Keratinocyte (primary cell): Measurements from ENCODE around the gene ZNF516. TPM values are rescaled to one million over a fixed set of nuclear protein-coding genes. Genes with fewer than 3 reads are reported as not detected.

ENCODE experiments used
- DNase-seq: peaks from one replicate; pipeline ENCODE4 v3.0.0-alpha.2; 2011; ENCODE audit warnings: low read depth, missing footprints, low spot score
- FAIRE-seq: peaks from 2 replicates; lab custom pipeline; 2011; peaks lifted over from hg19 to GRCh38; lab: Jason Lieb, UNC
- H2AFZ ChIP-seq: 2 replicates; pipeline ENCODE4 v1.6.0; 2012; ENCODE audit warnings: low read length, control low read depth, inconsistent platforms; ENCODE audit not compliant: control insufficient read depth
- H3K27ac ChIP-seq: 2 replicates; pipeline ENCODE4 v1.5.1; 2011; ENCODE audit warnings: low read length; ENCODE audit not compliant: control insufficient read depth, insufficient read depth
- H3K27me3 ChIP-seq: 3 replicates; pipeline ENCODE4 v1.6.0; 2011; ENCODE audit warnings: low read length; ENCODE audit not compliant: control insufficient read depth, insufficient read depth; ENCODE audit errors: extremely low read depth
- H3K36me3 ChIP-seq, 2 experiments: 2 replicates in 1 of 2; 3 replicates in 1 of 2; pipeline ENCODE4 v1.5.1; 2011; ENCODE audit warnings: low read length in 2 of 2, mild to moderate bottlenecking in 1 of 2; ENCODE audit not compliant: control insufficient read depth in 2 of 2, insufficient read depth in 2 of 2; ENCODE audit errors: extremely low read depth in 1 of 2
- H3K4me1 ChIP-seq: 3 replicates; pipeline ENCODE4 v1.5.1; 2011; ENCODE audit warnings: low read length; ENCODE audit not compliant: control insufficient read depth, insufficient read depth; ENCODE audit errors: extremely low read depth
- H3K4me2 ChIP-seq: 3 replicates; pipeline ENCODE4 v1.6.0; 2011; ENCODE audit warnings: low read depth, low read length; ENCODE audit not compliant: control insufficient read depth, insufficient read depth; ENCODE audit errors: extremely low read depth
- H3K4me3 ChIP-seq, 3 experiments: fragments of 200-600 bp in 1 of 3; sonication (generic) in 1 of 3; 2 replicates in 2 of 3; 3 replicates in 1 of 3; pipeline ENCODE4 v1.5.1; 2011 to 2016; ENCODE audit warnings: low read length in 3 of 3, mild to moderate bottlenecking in 3 of 3, control low read depth in 2 of 3, inconsistent platforms in 1 of 3, low read depth in 1 of 3, mixed read lengths in 1 of 3, mixed run types in 1 of 3, moderate library complexity in 1 of 3; ENCODE audit not compliant: control insufficient read depth in 2 of 3, insufficient read depth in 2 of 3; ENCODE audit errors: extremely low read depth in 1 of 3
- H3K79me2 ChIP-seq: 2 replicates; pipeline ENCODE4 v1.6.0; 2012; ENCODE audit warnings: low read length; ENCODE audit not compliant: control insufficient read depth, insufficient read depth
- H3K9ac ChIP-seq: 3 replicates; pipeline ENCODE4 v1.6.0; 2011; ENCODE audit warnings: low read length; ENCODE audit not compliant: control insufficient read depth, insufficient read depth; ENCODE audit errors: extremely low read depth
- H3K9me1 ChIP-seq: 3 replicates; pipeline ENCODE4 v1.6.0; 2011; ENCODE audit warnings: low read length; ENCODE audit not compliant: control insufficient read depth, insufficient read depth; ENCODE audit errors: extremely low read depth
- H3K9me3 ChIP-seq: 2 replicates; pipeline ENCODE4 v1.5.1; 2012; ENCODE audit warnings: low read depth, low read length; ENCODE audit not compliant: control insufficient read depth
- H4K20me1 ChIP-seq: 3 replicates; pipeline ENCODE4 v1.6.0; 2011; ENCODE audit warnings: low read length; ENCODE audit not compliant: control insufficient read depth, insufficient read depth; ENCODE audit errors: extremely low read depth
- CTCF ChIP-seq, 3 experiments: IDR thresholded peaks in 1 of 3; conservative IDR thresholded peaks in 1 of 3; optimal IDR thresholded peaks in 1 of 3; 2 replicates in 2 of 3; 3 replicates in 1 of 3; pipeline versions ENCODE3 to v1.5.1; 2011; ENCODE audit warnings: low read length in 3 of 3, mild to moderate bottlenecking in 3 of 3, moderate library complexity in 2 of 3, control low read depth in 1 of 3, inconsistent platforms in 1 of 3; ENCODE audit not compliant: insufficient read depth in 2 of 3; ENCODE audit errors: extremely low read depth in 1 of 3
- EZH2 ChIP-seq: IDR thresholded peaks from one replicate; pipeline ENCODE4 v1.6.1; 2012; ENCODE audit warnings: inconsistent platforms, mild to moderate bottlenecking, low read length, moderate library complexity
- dilution Hi-C: fragments of 300-500 bp; cut with MboI; formaldehyde crosslinking; loops from one replicate; pipeline ENCODE4 v1.7.0; 2020; ENCODE audit warnings: low sequenced_read_pairs; ENCODE audit not compliant: extremely low pct_ligation_motif_present
- polyA plus RNA-seq, 5 experiments: library from polyadenylated mRNA; depleted of rRNA in 3 of 5; stranded (reverse) in 3 of 5; stranded (forward) in 1 of 5; unstranded in 1 of 5; fragments of >200 nt; gene quantifications; 1 replicate in 1 of 5; 2 replicates in 3 of 5; 3 replicates in 1 of 5; pipeline versions ENCODE4 v1.2.1 to v1.2.3, GENCODE V29; 2011 to 2012; ENCODE audit warnings: missing spikeins in 2 of 5, low read depth in 1 of 5, low replicate concordance in 1 of 5

ZNF516 gene
- polyA plus RNA-seq, 1 donor (not counting 4 experiments of a cell fraction or from before 2014, with no cell fraction given): 9.3 TPM

GRCh38 chr18:76530846-76531245 lies 35.8 kb upstream of the ZNF516 start:
- Histone ChIP-seq H3K27me3 (peaks cover 26% of the 10 kb centered on the region), H3K4me3 (no peak overlapping the region), H4K20me1 (no peaks in the 10 kb centered on the region), H3K4me1 (peaks cover 6% of the 10 kb centered on the region), H3K36me3 (no peaks in the 10 kb centered on the region), H3K27ac (no peak overlapping the region), H3K4me2 (no peak overlapping the region), H3K9me3 (no peaks in the 10 kb centered on the region), H3K79me2 (no peaks in the 10 kb centered on the region), H3K9me1 (no peaks in the 10 kb centered on the region), H2AFZ (no peak overlapping the region), H3K9ac (no peak overlapping the region)
- TF ChIP-seq EZH2 (no peak), CTCF (optimal IDR thresholded peaks at IDR 0.05 in 1 of 3, IDR thresholded peaks at IDR 0.05 in 1 of 3, conservative IDR thresholded peaks at IDR 0.05 in 1 of 3; ENCODE audit: extremely low read depth in 1 of 3, insufficient read depth in 2 of 3, low read length in 3 of 3) (no peak)
- dilution Hi-C loops: no loop called here
- DNase-seq (no peak), FAIRE-seq (no peak)

GRCh38 chr18:76530391-76530790 lies 35.3 kb upstream of the ZNF516 start:
- Histone ChIP-seq H4K20me1 (no peaks in the 10 kb centered on the region), H3K27ac (no peak overlapping the region), H3K4me2 (no peak overlapping the region), H3K9me1 (no peaks in the 10 kb centered on the region), H2AFZ (no peak overlapping the region), H3K27me3 (peaks cover 26% of the 10 kb centered on the region), H3K9me3 (no peaks in the 10 kb centered on the region), H3K4me3 (no peak overlapping the region), H3K36me3 (no peaks in the 10 kb centered on the region), H3K4me1 (peaks cover 6% of the 10 kb centered on the region), H3K9ac (no peak overlapping the region), H3K79me2 (no peaks in the 10 kb centered on the region)
- TF ChIP-seq CTCF (optimal IDR thresholded peaks at IDR 0.05 in 1 of 3, IDR thresholded peaks at IDR 0.05 in 1 of 3, conservative IDR thresholded peaks at IDR 0.05 in 1 of 3; ENCODE audit: extremely low read depth in 1 of 3, insufficient read depth in 2 of 3, low read length in 3 of 3) (no peak), EZH2 (no peak)
- no peak for DNase-seq
- dilution Hi-C loops: no loop called here
- FAIRE-seq: no peak
